HepG2 (cell line): ENCODE data around the gene PXMP4. TPM values are rescaled to one million over a fixed set of nuclear protein-coding genes. Genes with fewer than 3 reads are reported as not detected.
A peak's percentile ranks its signal among the peaks of the same experiment; 100 is the strongest.
"Not testable (repeated sequence)": the region's sequence is repeated elsewhere in the genome, so short reads cannot be mapped to it uniquely, and the experiment has no call there.

Experiments
- ATAC-seq: fragments of 200-7000 bp; cut with Tn5 transposase; 3 replicates; pipeline ENCODE4 v1.9.1; 2020; ENCODE audit warnings: mild to moderate bottlenecking, moderate library complexity
- BruUV-seq: library from RNA; stranded (reverse); fragments of 400-500 nt; replicated peaks from 2 replicates; lab custom pipeline; 2021; lab: Mats Ljungman, UMichigan
- CTCF ChIA-PET: fragments of 300-600 bp; formaldehyde crosslinking; extraction: SDS; loops from one replicate; lab custom pipeline; 2021; ENCODE audit warnings: low total read pairs, inconsistent platforms, low intra/inter-chr PET ratio; lab: Yijun Ruan, JAX
- POLR2A ChIA-PET: fragments of 350-600 bp; sonication (Branson Sonifier 250); formaldehyde crosslinking; loops from one replicate; lab custom pipeline; 2020; ENCODE audit warnings: antibody characterized with exemption, inconsistent platforms; lab: Yijun Ruan, JAX
- DNase-seq: peaks from one replicate; pipeline ENCODE4 v3.0.0-alpha.2; 2015; ENCODE audit warnings: low spot score
- FAIRE-seq: peaks from 3 replicates; lab custom pipeline; 2011; peaks lifted over from hg19 to GRCh38; lab: Jason Lieb, UNC
- H2AFZ ChIP-seq: one replicate; pipeline ENCODE4 v1.6.1; 2011; ENCODE audit warnings: low read length, inconsistent platforms
- H3K27ac ChIP-seq: fragments of 300-600 bp; 3 replicates; pipeline ENCODE4 v1.8.0; 2011; ENCODE audit warnings: mixed run types, mild to moderate bottlenecking, mixed read lengths, low read length, inconsistent platforms; ENCODE audit not compliant: insufficient read depth; ENCODE audit errors: extremely low read length
- H3K27me3 ChIP-seq, 2 experiments: fragments of 200-600 bp in 1 of 2; 2 replicates in 1 of 2; 3 replicates in 1 of 2; pipeline versions ENCODE4 v1.6.0 to v1.8.0; 2011; ENCODE audit warnings: low read length in 2 of 2, mild to moderate bottlenecking in 2 of 2, moderate library complexity in 2 of 2, inconsistent platforms in 1 of 2; ENCODE audit not compliant: insufficient read depth in 2 of 2, control insufficient read depth in 1 of 2
- H3K36me3 ChIP-seq, 2 experiments: fragments of 200-600 bp in 1 of 2; replicated peaks in 1 of 2; 2 replicates in 1 of 2; 3 replicates in 1 of 2; pipeline versions ENCODE4 v1.5.1 to v1.8.0; 2011; ENCODE audit warnings: low read length in 2 of 2, inconsistent platforms in 1 of 2; ENCODE audit not compliant: insufficient read depth in 2 of 2, control insufficient read depth in 1 of 2
- H3K4me1 ChIP-seq: 2 replicates; pipeline ENCODE4 v1.5.1; 2012; ENCODE audit warnings: low read length, inconsistent platforms; ENCODE audit not compliant: insufficient read depth
- H3K4me2 ChIP-seq: 2 replicates; pipeline ENCODE4 v1.6.0; 2011; ENCODE audit warnings: low read depth, low read length, inconsistent platforms
- H3K4me3 ChIP-seq, 3 experiments: fragments of 200-600 bp in 1 of 3; sonication (generic), shearing (Covaris generic) in 1 of 3; replicated peaks in 1 of 3; 2 replicates each; pipeline ENCODE4 v1.5.1; 2011 to 2016; ENCODE audit warnings: low read length in 3 of 3, inconsistent platforms in 2 of 3, low read depth in 2 of 3, mild to moderate bottlenecking in 2 of 3, control low read depth in 1 of 3, mixed read lengths in 1 of 3; ENCODE audit not compliant: insufficient read depth in 1 of 3
- H3K79me2 ChIP-seq: one replicate; pipeline ENCODE4 v1.6.1; 2011; ENCODE audit warnings: low read length, inconsistent platforms; ENCODE audit not compliant: insufficient read depth
- H3K9ac ChIP-seq: 2 replicates; pipeline ENCODE4 v1.6.0; 2011; ENCODE audit warnings: mild to moderate bottlenecking, low read depth, low read length, inconsistent platforms; ENCODE audit not compliant: insufficient read depth
- H3K9me3 ChIP-seq: 2 replicates; pipeline ENCODE4 v1.5.1; 2012; ENCODE audit warnings: mild to moderate bottlenecking, low read length
- H4K20me1 ChIP-seq: 2 replicates; pipeline ENCODE4 v1.6.0; 2011; ENCODE audit warnings: inconsistent platforms, mild to moderate bottlenecking, low read length, moderate library complexity; ENCODE audit not compliant: insufficient read depth
- CAMTA2 ChIP-seq: sonication (generic); formaldehyde crosslinking; IDR thresholded peaks from 2 replicates; pipeline ENCODE4 v1.4.0; 2020; ENCODE audit warnings: mild to moderate bottlenecking, missing genetic modification reagents, borderline replicate concordance
- NCOA5 ChIP-seq: sonication (generic); formaldehyde crosslinking; IDR thresholded peaks from 2 replicates; pipeline ENCODE4 v1.4.0; 2020; ENCODE audit warnings: missing genetic modification reagents
- ZBTB40 ChIP-seq, 2 experiments: fragments of 450-650 bp in 1 of 2; sonication (generic) in 1 of 2; formaldehyde crosslinking in 1 of 2; IDR thresholded peaks; 2 replicates each; pipeline versions ENCODE4 v1.6.1 to v1.8.0; 2016 to 2022; ENCODE audit warnings: antibody characterized with exemption in 1 of 2, mild to moderate bottlenecking in 1 of 2, missing genetic modification reagents in 1 of 2
- ZNF331 ChIP-seq: sonication (generic); formaldehyde crosslinking; IDR thresholded peaks from 2 replicates; pipeline ENCODE4 v1.4.0; 2020; ENCODE audit warnings: missing genetic modification reagents
- ZNF710 ChIP-seq: sonication (generic); formaldehyde crosslinking; IDR thresholded peaks from 2 replicates; pipeline ENCODE4 v1.5.0; 2020; ENCODE audit warnings: mild to moderate bottlenecking, missing genetic modification reagents, borderline replicate concordance
- ZSCAN25 ChIP-seq: sonication (generic); formaldehyde crosslinking; IDR thresholded peaks from 2 replicates; pipeline ENCODE4 v1.8.0; 2022; ENCODE audit warnings: mild to moderate bottlenecking, missing genetic modification reagents
- WGBS: methylation state at CpG from one replicate; pipeline ENCODE4 v1.1.6; 2017; ENCODE audit warnings: low lambda C conversion rate; 5-methylcytosine and 5-hydroxymethylcytosine counted together
- in situ Hi-C: cut with HindIII; loops from 2 replicates; pipeline ENCODE4 v1.10.0; 2017; ENCODE audit warnings: low pct_unique_long_range_greater_than_20kb; ENCODE audit not compliant: extremely low pct_ligation_motif_present
- intact Hi-C: fragments of 100-400 bp; cut with micrococcal nuclease; formaldehyde crosslinking; loops from one replicate; pipeline ENCODE4 v1.10.0; 2022; ENCODE audit not compliant: unreplicated experiment
- polyA plus RNA-seq, 8 experiments: library from polyadenylated mRNA; depleted of rRNA in 3 of 8; stranded (reverse) in 7 of 8; unstranded in 1 of 8; fragments of >200 nt; fragmentation: Illumina TruSeq in 4 of 8; extraction: Trizol in 4 of 8; gene quantifications; 2 replicates each; pipeline versions ENCODE4 v1.2.1 to v1.2.3, GENCODE V29; 2011 to 2016; ENCODE audit warnings: low read depth in 4 of 8, missing spikeins in 1 of 8, mixed read lengths in 1 of 8; ENCODE audit not compliant: insufficient read depth in 1 of 8
- total RNA-seq, 5 experiments: library from RNA; depleted of rRNA; stranded (reverse); fragments of >200 nt; fragmentation: Illumina TruSeq; extraction: Trizol; gene quantifications; 2 replicates each; pipeline ENCODE4 v1.2.3, GENCODE V29; 2016; ENCODE audit warnings: low read depth in 1 of 5

Gene PXMP4
- total and polyA plus RNA-seq, 2 of the 13 experiments (the other 11 are each of a cell fraction or from before 2014, with no cell fraction given), result not detected

GRCh38 chr20:33755936-33756490 is 35.9 kb upstream of the PXMP4 start:
- H2AFZ ChIP-seq, H4K20me1 ChIP-seq, in situ Hi-C loops, H3K9ac ChIP-seq, intact Hi-C loops, CTCF ChIA-PET, H3K4me2 ChIP-seq, BruUV-seq, H3K9me3 ChIP-seq, H3K4me1 ChIP-seq, H3K27ac ChIP-seq, H3K36me3 ChIP-seq, H3K4me3 ChIP-seq, H3K79me2 ChIP-seq, H3K27me3 ChIP-seq: not testable (repeated sequence)
- POLR2A ChIA-PET, result interaction anchor here (0.7 to 1.5 kb wide), 2 partner anchors 356 to 382 kb away, joined by 3 to 4 read pairs; partner anchors contain the start of gene EIF2S2
- DNase-seq, result peak; percentile 64
- ATAC-seq, result peak; percentile 46
- TF ChIP-seq ZSCAN25 (CRISPR knock-in tag) (peak; percentile 71; the same call in 1 of the 2 replicates), CAMTA2 (peak; percentile 36; the same call in 1 of the 2 replicates)
- peak; percentile 73 for FAIRE-seq
- WGBS, result 80% methylated on average over 10 of the region's 10 CpGs

DNA sequence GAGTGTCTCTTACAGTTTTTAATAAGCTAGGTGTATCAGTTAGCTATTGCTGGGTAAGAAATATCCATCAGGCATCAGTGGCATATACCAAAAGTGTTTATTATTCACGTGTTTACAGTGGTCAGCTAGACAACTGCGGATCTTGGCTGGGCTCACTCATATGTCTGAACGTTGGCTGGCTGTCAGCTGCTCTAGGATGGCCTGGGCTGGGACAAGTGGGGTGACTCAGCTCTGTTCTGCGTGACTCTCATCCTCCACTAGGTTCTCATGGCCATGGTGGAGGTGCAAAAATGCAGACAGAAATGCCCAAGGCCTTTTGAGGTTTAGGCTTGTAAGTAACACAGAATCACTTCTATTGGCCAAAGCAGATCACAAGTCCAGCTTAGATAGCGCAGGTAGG is 33.7 kb upstream of the PXMP4 start:
- H3K36me3 ChIP-seq, result peaks cover 0 to 3% of the 10 kb centered on the region in 2 experiments; a peak in 2 of 5 replicates
- H3K4me2 ChIP-seq, result no peak overlapping the region
- H2AFZ ChIP-seq, result no peak overlapping the region
- no peaks in the 10 kb centered on the region for H3K79me2 ChIP-seq
- ChIA-PET CTCF (no interaction called here), POLR2A (no interaction called here)
- intact Hi-C loops (no loop called here), in situ Hi-C loops (no loop called here)
- WGBS, result 83% methylated on average over 5 of the region's 5 CpGs
- no peak overlapping the region for H3K27ac ChIP-seq
- BruUV-seq, result no TSS peak
- ATAC-seq, result no peak
- no peaks in the 10 kb centered on the region for H4K20me1 ChIP-seq
- DNase-seq, result no peak
- H3K4me3 ChIP-seq, result no peak overlapping the region
- FAIRE-seq, result no peak
- H3K27me3 ChIP-seq, result no peaks in the 10 kb centered on the region
- H3K9me3 ChIP-seq, result no peaks in the 10 kb centered on the region
- no peak overlapping the region for H3K9ac ChIP-seq
- H3K4me1 ChIP-seq, result peaks cover 9% of the 10 kb centered on the region
- no peak for TF ChIP-seq ZBTB40 (IDR thresholded peaks at IDR 0.05)
- no peak for TF ChIP-seq ZBTB40 (CRISPR knock-in tag; IDR thresholded peaks at IDR 0.05)
- TF ChIP-seq ZNF331 (CRISPR knock-in tag), result no peak
- no peak for TF ChIP-seq NCOA5 (CRISPR knock-in tag)
- TF ChIP-seq ZNF710 (CRISPR knock-in tag), result no peak
